DLD1 (cell line): ENCODE measurements around the gene KCNAB1.
"Not testable (repeated sequence)": the region's sequence is repeated elsewhere in the genome, so short reads cannot be mapped to it uniquely, and the experiment has no call there.

Source experiments
- in situ Hi-C: cut with HindIII; loops from 2 replicates; pipeline ENCODE4 v1.10.0; 2017; ENCODE audit warnings: low sequenced_read_pairs

KCNAB1 gene

GRCh38 chr3:156554842-156555687 is 434.7 kb downstream of the KCNAB1 start, which contains the start of gene SSR3:
TSS of gene SSR3 (minus strand) at chr3:156555117. CDS start at chr3:156555089, 28 bp downstream.
- in situ Hi-C loops, result no loop called here

DNA sequence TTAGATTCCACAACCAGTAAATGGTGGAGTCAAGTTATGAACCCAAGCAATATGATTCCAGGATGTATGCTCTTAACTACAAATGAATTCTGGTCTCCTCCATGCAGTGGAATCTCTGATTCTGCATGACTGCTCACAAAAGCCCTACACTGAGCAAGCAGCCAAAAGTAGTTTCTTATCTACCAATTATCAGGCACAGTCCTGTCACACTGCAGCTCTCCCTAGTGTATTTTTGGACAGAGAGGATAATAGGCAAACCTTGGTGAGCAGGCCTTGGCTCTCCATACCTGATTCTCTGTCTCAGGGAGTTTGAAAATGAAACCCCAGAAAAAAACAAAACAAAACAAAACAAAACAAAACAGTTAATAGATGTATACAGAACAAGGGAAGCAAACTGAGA is 438.0 kb downstream of the KCNAB1 start:
- in situ Hi-C loops, result no loop called here

DNA sequence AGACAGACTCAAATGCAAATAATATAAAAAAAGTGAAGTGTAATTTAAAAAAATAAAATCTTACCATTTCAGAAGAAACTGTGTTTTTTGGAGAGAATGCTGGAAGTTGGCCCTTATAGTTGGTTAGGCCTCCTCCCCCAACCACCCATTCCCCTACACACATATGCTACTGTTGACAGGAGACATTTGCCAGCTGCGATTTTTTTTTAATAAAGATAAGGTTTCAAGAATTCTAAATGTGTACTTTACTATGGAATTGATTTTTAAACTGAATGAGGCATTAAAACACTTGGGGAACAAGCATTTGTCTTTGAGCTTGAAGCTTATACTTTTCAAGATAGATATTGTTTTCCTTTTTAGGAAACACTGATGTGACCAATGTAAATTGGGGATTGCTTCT is 438.9 kb downstream of the KCNAB1 start:
- in situ Hi-C loops, result no loop called here

DNA sequence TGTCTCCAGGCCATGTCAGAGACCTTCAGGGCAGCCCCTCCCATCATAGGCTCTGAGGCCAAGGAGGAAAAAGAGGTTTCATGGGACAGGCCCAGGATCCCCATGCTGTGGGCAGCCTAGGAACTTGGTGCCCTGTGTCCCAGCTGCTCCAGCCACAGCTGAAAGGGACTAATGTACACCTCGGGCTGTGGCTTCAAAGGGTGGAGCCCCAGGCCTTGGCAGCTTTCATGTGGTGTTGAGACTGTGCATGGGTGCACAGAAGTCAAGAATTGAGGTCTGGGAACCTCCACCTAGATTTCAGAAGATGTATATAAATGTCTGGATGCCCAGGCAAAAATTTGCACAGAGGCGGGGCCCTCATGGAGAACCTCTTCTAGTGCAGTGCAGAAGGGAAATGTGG is 441.2 kb downstream of the KCNAB1 start:
- in situ Hi-C loops, result no loop called here

DNA sequence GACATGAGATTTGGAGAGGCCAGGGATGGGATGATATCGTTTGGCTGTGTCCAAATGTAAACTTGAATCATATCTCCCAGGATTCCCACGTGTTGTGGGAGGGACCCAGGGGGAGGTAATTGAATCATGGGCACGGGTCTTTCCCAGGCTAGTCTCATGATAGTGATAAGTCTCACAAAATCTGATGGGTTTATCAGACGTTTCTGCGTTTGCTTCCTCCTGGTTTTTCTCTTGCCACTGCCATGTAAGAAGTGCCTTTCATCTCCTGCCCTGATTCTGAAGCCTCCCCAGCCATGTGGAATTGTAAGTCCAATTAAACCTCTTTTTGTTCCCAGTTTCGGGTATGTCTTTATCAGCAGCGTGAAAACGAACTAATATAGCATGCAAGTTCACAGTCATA is 442.1 kb downstream of the KCNAB1 start:
- in situ Hi-C loops, result not testable (repeated sequence)

GRCh38 chr3:156563900-156564682 is 443.7 kb downstream of the KCNAB1 start:
- in situ Hi-C loops, result no loop called here

GRCh38 chr3:156569016-156569415 is 448.6 kb downstream of the KCNAB1 start:
- in situ Hi-C loops, result not testable (repeated sequence)

DNA sequence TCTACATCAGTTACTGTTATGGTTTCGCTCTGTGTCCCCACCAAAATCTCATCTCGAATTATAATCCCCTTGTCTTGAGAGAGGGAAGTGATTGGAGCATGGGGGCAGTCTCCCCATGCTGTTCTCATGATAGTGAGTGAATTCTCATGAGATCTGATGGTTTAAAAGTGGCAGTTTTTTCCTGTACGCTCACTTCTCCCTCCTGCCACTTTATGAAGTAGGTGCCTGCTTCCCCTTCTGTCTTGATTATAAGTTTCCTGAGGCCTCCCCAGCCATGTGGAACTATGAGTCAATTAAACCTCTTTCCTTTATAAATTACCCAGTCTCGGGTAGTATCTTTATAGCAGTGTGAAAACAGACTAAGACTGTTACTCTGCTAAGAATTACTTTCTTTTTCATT is 449.5 kb downstream of the KCNAB1 start:
- in situ Hi-C loops, result not testable (repeated sequence)

DNA sequence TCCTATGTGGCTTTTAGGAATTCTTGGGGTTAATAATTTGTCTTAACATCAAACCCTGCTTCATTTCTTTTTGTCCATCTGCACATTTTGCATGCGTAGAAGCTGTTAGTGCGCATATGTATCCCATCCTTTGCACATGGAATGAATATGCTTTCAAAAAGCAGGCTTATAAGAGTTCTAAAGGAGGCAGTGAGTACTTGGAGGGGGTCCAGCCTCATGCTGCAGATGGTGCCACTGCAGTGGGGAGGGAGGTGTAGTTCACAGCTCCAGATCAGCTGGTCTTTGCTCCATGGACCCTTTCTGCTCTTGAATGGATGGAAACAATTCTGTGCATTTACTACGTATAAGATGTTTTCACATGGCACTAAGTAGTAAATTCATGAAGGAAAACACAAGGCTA is 455.3 kb downstream of the KCNAB1 start:
- in situ Hi-C loops, result no loop called here

- in situ Hi-C loops, result no loop called here
Measured at GRCh38 chr3:156576051-156576450, 455.7 kb downstream of the KCNAB1 start.

DNA sequence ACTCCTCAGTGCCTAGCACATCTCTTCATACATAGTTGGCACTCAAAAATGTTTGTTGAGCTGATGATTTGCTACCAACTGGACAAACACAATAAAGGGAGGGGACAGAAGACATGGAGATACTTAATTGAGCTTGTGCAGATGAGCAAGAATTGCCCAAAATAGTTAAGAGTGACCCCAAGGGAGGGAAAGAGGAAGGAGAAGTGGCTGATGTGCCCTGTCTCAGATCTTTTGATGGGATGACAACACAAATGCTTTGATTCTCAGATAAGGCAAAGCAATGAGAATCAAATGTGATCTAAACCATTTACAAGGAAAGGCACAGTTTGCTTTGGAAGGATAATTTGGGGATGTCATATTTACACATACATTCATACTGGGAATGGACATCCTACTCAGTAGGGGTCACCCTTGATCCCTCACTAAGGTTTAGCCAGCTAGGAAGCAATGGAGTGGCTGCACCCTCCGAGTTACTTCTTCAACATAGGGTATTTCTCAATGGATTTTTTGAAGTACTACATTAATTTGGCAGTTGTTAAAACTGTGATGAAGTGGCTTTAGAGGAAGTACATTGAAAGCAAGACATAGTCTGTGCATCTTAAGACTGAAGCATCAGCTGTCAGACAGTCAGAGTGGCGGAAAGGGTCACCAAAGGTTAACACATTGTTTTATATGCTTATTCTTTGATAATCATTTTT is 456.4 kb downstream of the KCNAB1 start:
- in situ Hi-C loops, result no loop called here

GRCh38 chr3:156577736-156578135 is 457.4 kb downstream of the KCNAB1 start:
- in situ Hi-C loops, result no loop called here

GRCh38 chr3:156579427-156579851 is 459.1 kb downstream of the KCNAB1 start:
- in situ Hi-C loops, result no loop called here

- in situ Hi-C loops, result no loop called here
Measured at GRCh38 chr3:156581033-156581432, 460.7 kb downstream of the KCNAB1 start.

- in situ Hi-C loops, result no loop called here
Measured at GRCh38 chr3:156581954-156582353, 461.6 kb downstream of the KCNAB1 start.

- in situ Hi-C loops, result no loop called here
Measured at GRCh38 chr3:156582532-156583183, 462.3 kb downstream of the KCNAB1 start.

DNA sequence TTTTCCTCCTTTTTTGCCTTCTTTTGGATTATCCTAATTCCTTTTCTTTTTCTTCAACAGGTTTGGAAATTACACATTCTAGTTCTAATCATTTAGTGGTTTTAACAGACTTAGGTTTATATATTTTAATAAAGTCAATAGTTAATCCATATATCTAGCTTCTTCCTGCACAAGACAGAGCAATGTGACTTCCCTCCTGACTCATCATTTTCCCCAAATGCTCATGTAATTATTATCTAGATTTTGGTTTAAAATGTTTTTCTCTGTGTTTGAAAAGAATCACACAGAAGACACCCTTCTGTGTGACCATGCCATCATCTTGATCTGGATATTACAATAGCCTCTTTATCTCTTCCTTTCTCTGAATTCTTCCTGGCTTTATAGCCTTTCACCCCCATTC is 463.1 kb downstream of the KCNAB1 start:
- in situ Hi-C loops, result no loop called here

DNA sequence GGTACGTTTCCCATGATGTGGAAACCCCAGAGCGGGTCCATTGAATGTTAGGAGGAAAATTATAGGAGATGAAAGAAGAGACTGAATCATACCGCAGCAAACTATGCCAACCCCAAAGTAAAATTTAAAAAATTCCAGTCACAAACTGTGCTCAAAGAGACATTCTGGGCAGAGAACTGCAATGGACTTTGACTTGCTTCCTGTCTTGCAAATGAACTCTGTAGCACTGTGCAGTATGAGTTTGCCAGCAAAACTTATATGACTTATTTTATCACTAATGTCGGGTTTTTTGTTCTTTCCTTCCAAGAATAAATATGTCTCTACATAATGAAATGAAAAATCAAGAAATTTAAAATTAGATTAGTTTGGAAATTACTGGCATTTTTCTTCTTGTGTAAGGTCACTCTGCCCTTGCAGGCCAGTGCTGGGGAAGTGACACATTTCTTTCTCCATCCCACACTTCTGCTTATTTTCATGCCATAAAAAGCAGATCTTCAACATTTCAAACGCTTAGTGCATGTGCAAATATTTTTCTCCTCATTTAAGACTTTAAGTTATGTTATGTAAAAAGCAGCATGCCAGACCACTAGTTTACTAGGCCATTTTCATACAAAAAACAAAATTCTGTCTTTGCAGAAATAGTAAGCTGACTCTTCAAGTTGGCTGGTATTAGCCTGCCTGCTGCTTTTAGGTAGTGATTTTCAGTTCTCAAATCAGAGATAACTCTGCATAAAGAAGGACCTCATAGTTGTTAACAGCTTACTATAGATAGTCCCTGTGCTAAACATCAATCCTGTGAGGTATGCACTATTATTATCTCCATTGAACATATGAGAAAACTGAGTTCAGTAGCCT is 466.8 kb downstream of the KCNAB1 start:
- in situ Hi-C loops, result no loop called here

- in situ Hi-C loops, result no loop called here
Measured at GRCh38 chr3:156587760-156588069, 467.3 kb downstream of the KCNAB1 start.
